H9 (cell line): Measurements from ENCODE around the gene MFSD12. TPM values are rescaled to one million over a fixed set of nuclear protein-coding genes. Genes with fewer than 3 reads are reported as not detected.

Experiments
- DNase-seq: peaks from one replicate; pipeline ENCODE4 v3.0.0-alpha.2; 2017
- H2AFZ ChIP-seq: one replicate; pipeline ENCODE4 v1.6.1; 2013; ENCODE audit warnings: mild to moderate bottlenecking, low read length, control low read depth, moderate library complexity
- H2AK5ac ChIP-seq: 2 replicates; pipeline ENCODE4 v1.6.1; 2013; ENCODE audit warnings: low read length, control low read depth, mixed read lengths; ENCODE audit not compliant: insufficient read length
- H2BK120ac ChIP-seq: one replicate; pipeline ENCODE4 v1.6.1; 2013; ENCODE audit warnings: low read depth, mild to moderate bottlenecking, low read length, control low read depth, inconsistent platforms; ENCODE audit not compliant: poor library complexity, severe bottlenecking
- H2BK12ac ChIP-seq: 2 replicates; pipeline ENCODE4 v1.6.1; 2013; ENCODE audit warnings: low read length, control low read depth, mixed read lengths, low read depth; ENCODE audit not compliant: insufficient read length
- H2BK15ac ChIP-seq: 2 replicates; pipeline ENCODE4 v1.6.1; 2013; ENCODE audit warnings: low read depth, low read length, control low read depth
- H2BK20ac ChIP-seq: one replicate; pipeline ENCODE4 v1.6.1; 2013; ENCODE audit warnings: low read depth, mild to moderate bottlenecking, low read length, control low read depth, inconsistent platforms; ENCODE audit not compliant: poor library complexity, severe bottlenecking
- H2BK5ac ChIP-seq: 2 replicates; pipeline ENCODE4 v1.6.1; 2013; ENCODE audit warnings: low read length, control low read depth, mixed read lengths; ENCODE audit not compliant: insufficient read length
- H3K14ac ChIP-seq: 2 replicates; pipeline ENCODE4 v1.6.1; 2013; ENCODE audit warnings: low read length, control low read depth; ENCODE audit not compliant: insufficient read depth
- H3K18ac ChIP-seq: 2 replicates; pipeline ENCODE4 v1.6.1; 2013; ENCODE audit warnings: low read depth, mild to moderate bottlenecking, mixed read lengths, low read length, control low read depth; ENCODE audit not compliant: insufficient read length
- H3K23ac ChIP-seq: 2 replicates; pipeline ENCODE4 v1.6.1; 2013; ENCODE audit warnings: low read length, control low read depth, mixed read lengths, low read depth; ENCODE audit not compliant: insufficient read length
- H3K23me2 ChIP-seq: 2 replicates; pipeline ENCODE4 v1.6.1; 2013; ENCODE audit warnings: low read depth, mild to moderate bottlenecking, mixed read lengths, low read length, control low read depth; ENCODE audit not compliant: insufficient read length, poor library complexity, severe bottlenecking
- H3K27ac ChIP-seq: 2 replicates; pipeline ENCODE4 v1.5.1; 2013; ENCODE audit warnings: low read length, control low read depth, mixed read lengths, low read depth; ENCODE audit not compliant: insufficient read length
- H3K27me3 ChIP-seq: 2 replicates; pipeline ENCODE4 v1.6.1; 2013; ENCODE audit warnings: low read length, control low read depth, inconsistent platforms; ENCODE audit not compliant: insufficient read depth
- H3K4ac ChIP-seq: 2 replicates; pipeline ENCODE4 v1.6.1; 2013; ENCODE audit warnings: low read depth, mild to moderate bottlenecking, control low read depth, inconsistent platforms, low read length, moderate library complexity
- H3K4me1 ChIP-seq: 2 replicates; pipeline ENCODE4 v1.6.1; 2013; ENCODE audit warnings: low read length, control low read depth, inconsistent platforms; ENCODE audit not compliant: insufficient read depth
- H3K4me2 ChIP-seq: 2 replicates; pipeline ENCODE4 v1.6.1; 2013; ENCODE audit warnings: low read length, control low read depth, mixed read lengths; ENCODE audit not compliant: insufficient read length, insufficient read depth
- H3K56ac ChIP-seq: 2 replicates; pipeline ENCODE4 v1.6.1; 2013; ENCODE audit warnings: low read depth, mild to moderate bottlenecking, mixed read lengths, low read length, control low read depth; ENCODE audit not compliant: insufficient read length
- H3K79me1 ChIP-seq: 2 replicates; pipeline ENCODE4 v1.6.1; 2013; ENCODE audit warnings: low read depth, mild to moderate bottlenecking, moderate library complexity, low read length, control low read depth, inconsistent platforms; ENCODE audit not compliant: insufficient read depth, poor library complexity, severe bottlenecking
- H3K79me2 ChIP-seq: 2 replicates; pipeline ENCODE4 v1.6.1; 2013; ENCODE audit warnings: low read length, control low read depth, inconsistent platforms; ENCODE audit not compliant: insufficient read depth
- H3K9ac ChIP-seq: 2 replicates; pipeline ENCODE4 v1.6.1; 2013; ENCODE audit warnings: low read length, control low read depth, mixed read lengths; ENCODE audit not compliant: insufficient read length; ENCODE audit errors: extremely low read depth
- H3K9me3 ChIP-seq: one replicate; pipeline ENCODE4 v1.6.1; 2013; ENCODE audit warnings: low read depth, low read length, inconsistent platforms; ENCODE audit not compliant: control insufficient read depth
- H3T11ph ChIP-seq: one replicate; pipeline ENCODE4 v1.6.1; 2013; ENCODE audit warnings: mild to moderate bottlenecking, low read length, control low read depth, inconsistent platforms
- H4K20me1 ChIP-seq: one replicate; pipeline ENCODE4 v1.6.1; 2013; ENCODE audit not compliant: control insufficient read depth, insufficient read length, insufficient read depth
- H4K5ac ChIP-seq: 2 replicates; pipeline ENCODE4 v1.6.1; 2013; ENCODE audit warnings: low read depth, mild to moderate bottlenecking, mixed read lengths, low read length, control low read depth; ENCODE audit not compliant: insufficient read length
- H4K8ac ChIP-seq: replicated peaks from 2 replicates; pipeline ENCODE4 v1.6.1; 2013; ENCODE audit warnings: low read length, control low read depth, mixed read lengths, low read depth; ENCODE audit not compliant: insufficient read length
- H4K91ac ChIP-seq: 2 replicates; pipeline ENCODE4 v1.6.1; 2013; ENCODE audit warnings: low read depth, mild to moderate bottlenecking, moderate library complexity, mixed read lengths, low read length, control low read depth; ENCODE audit not compliant: insufficient read length
- H3K27ac Mint-ChIP-seq, 3 experiments: 2 replicates in 2 of 3; 3 replicates in 1 of 3; pipeline ENCODE4 v1.8.0; 2020 to 2021; ENCODE audit warnings: mixed read lengths in 3 of 3, mild to moderate bottlenecking in 1 of 3, moderate library complexity in 1 of 3
- H3K27me3 Mint-ChIP-seq: 2 replicates; pipeline ENCODE4 v1.8.0; 2021; ENCODE audit warnings: low read depth, mild to moderate bottlenecking, moderate library complexity, mixed read lengths
- H3K36me3 Mint-ChIP-seq, 3 experiments: 2 replicates in 2 of 3; 3 replicates in 1 of 3; pipeline ENCODE4 v1.8.0; 2020 to 2021; ENCODE audit warnings: low read depth in 3 of 3, mixed read lengths in 3 of 3; ENCODE audit not compliant: insufficient read depth in 1 of 3
- H3K4me1 Mint-ChIP-seq, 2 experiments: 2 replicates each; pipeline ENCODE4 v1.8.0; 2020; ENCODE audit warnings: mixed read lengths in 2 of 2
- H3K4me3 Mint-ChIP-seq, 2 experiments: 2 replicates in 1 of 2; 3 replicates in 1 of 2; pipeline ENCODE4 v1.8.0; 2020 to 2021; ENCODE audit warnings: mild to moderate bottlenecking in 2 of 2, mixed read lengths in 2 of 2, moderate library complexity in 1 of 2
- H3K9me3 Mint-ChIP-seq, 2 experiments: 2 replicates in 1 of 2; 3 replicates in 1 of 2; pipeline ENCODE4 v1.8.0; 2020; ENCODE audit warnings: mild to moderate bottlenecking in 2 of 2, mixed read lengths in 2 of 2, moderate library complexity in 1 of 2
- CTCF ChIP-seq: fragments of 200-600 bp; sonication (generic); conservative IDR thresholded peaks from 3 replicates; pipeline ENCODE4 v1.8.0; 2021; ENCODE audit warnings: antibody characterized with exemption, mild to moderate bottlenecking
- WGBS: extraction: QIAGEN DNeasy Blood & Tissue Kit; methylation state at CpG from one replicate; pipeline ENCODE4 v1.1.7; 2013; ENCODE audit warnings: missing lambda C conversion rate, low lambda C conversion rate, mixed read lengths; ENCODE audit not compliant: insufficient read length; ENCODE audit errors: extremely low coverage; 5-methylcytosine and 5-hydroxymethylcytosine counted together
- total RNA-seq: library from RNA; stranded (reverse); gene quantifications from 2 replicates; pipeline ENCODE4 v1.2.1, GENCODE V29; 2021

MFSD12 gene
- total RNA-seq, 1 experiment from 2014 or later = 58.8 TPM

DNA sequence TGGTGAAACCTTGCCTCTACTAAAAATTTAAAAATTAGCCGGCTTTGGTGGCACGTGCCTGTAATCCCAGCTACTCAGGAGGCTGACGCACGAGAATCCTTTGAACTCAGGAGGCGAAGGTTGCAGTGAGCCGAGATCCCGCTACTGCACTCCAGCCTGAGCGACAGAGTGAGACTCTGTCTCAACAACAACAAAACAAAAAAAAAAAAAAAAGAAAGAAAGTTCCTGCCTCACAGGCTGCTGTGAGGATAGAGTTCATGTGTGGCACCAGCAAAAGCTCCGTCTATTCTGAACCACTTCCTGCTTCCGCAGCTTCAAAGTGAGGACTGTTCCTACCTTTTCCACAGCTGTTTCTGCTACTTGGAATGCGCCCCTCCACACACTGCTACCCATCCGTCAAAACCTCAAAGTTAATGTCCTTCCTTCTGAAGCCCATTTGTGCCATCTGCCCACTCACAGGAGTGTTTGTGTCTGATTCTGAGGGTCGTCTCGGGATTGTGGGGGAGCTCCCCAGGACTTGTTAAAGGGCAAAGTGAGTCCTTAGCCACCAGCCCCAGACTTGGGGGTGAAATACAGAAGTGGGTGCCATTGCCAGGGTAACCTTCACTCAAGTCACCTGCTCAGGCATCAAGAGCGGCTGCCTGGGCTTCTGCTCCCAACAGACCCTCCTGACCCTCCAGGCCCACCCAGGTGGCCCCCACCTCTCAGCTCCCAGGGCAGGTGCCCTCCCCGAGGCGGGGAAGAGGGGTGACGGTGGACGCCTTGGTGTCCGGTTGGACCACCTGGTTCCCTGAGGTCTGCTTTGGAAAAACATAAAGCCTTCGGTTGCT is 2.9 kb downstream of the MFSD12 start:
- no peak overlapping the region for H3K23ac ChIP-seq

More for the DNA sequence above, 2.9 kb downstream of the MFSD12 start:
- H3T11ph ChIP-seq = no peak overlapping the region
- H2AFZ ChIP-seq = no peak overlapping the region
- no peak overlapping the region for H2BK15ac ChIP-seq
- H3K27me3 Mint-ChIP-seq = peaks cover 20% of the 10 kb centered on the region
- no peak overlapping the region for H3K27ac Mint-ChIP-seq
- H3K4ac ChIP-seq = no peak overlapping the region
- no peak overlapping the region for H3K14ac ChIP-seq
- H4K91ac ChIP-seq = no peak overlapping the region
- peaks cover 4 to 6% (median 5%) of the 10 kb centered on the region in 3 experiments; a peak in 3 of 7 replicates for H3K36me3 Mint-ChIP-seq
- no peak overlapping the region for H2BK120ac ChIP-seq
- no peak overlapping the region for H2BK20ac ChIP-seq
- H3K4me2 ChIP-seq = no peak overlapping the region
- H3K4me1 ChIP-seq = no peaks in the 10 kb centered on the region
- H2BK12ac ChIP-seq = no peak overlapping the region
- peaks cover 12 to 15% of the 10 kb centered on the region in 2 experiments for H3K4me1 Mint-ChIP-seq
- no peak overlapping the region for H3K56ac ChIP-seq
- no peaks in the 10 kb centered on the region for H3K79me1 ChIP-seq
- H3K23me2 ChIP-seq = peaks cover 8% of the 10 kb centered on the region
- no peaks in the 10 kb centered on the region for H3K9me3 ChIP-seq
- no peak overlapping the region for H4K8ac ChIP-seq
- H3K4me3 Mint-ChIP-seq = no peak overlapping the region; a peak in 1 of 5 replicates
- no peak overlapping the region for H3K27ac ChIP-seq
- H4K5ac ChIP-seq = no peak overlapping the region
- H2AK5ac ChIP-seq = no peak overlapping the region
- no peak for TF ChIP-seq CTCF
- no peak overlapping the region for H3K9ac ChIP-seq
- H3K18ac ChIP-seq = no peak overlapping the region
- WGBS = no CpG with 5 or more reads among the region's 21 CpGs
- H3K27me3 ChIP-seq = no peaks in the 10 kb centered on the region; the same call in 1 of the 2 replicates
- peaks cover 3% of the 10 kb centered on the region for H4K20me1 ChIP-seq
- H3K9me3 Mint-ChIP-seq = no peaks in the 10 kb centered on the region
- no peak for DNase-seq
- no peaks in the 10 kb centered on the region for H3K79me2 ChIP-seq
- H2BK5ac ChIP-seq = no peak overlapping the region
